Parathyroid adenoma (tissue), 2 donors: ENCODE measurements around the gene ZFY.
A peak's percentile ranks its signal among the peaks of the same experiment; 100 is the strongest.
"Not testable (repeated sequence)": the region's sequence is repeated elsewhere in the genome, so short reads cannot be mapped to it uniquely, and the experiment has no call there.

Experiments
- H2AFZ ChIP-seq: fragments of 300-600 bp; sonication (generic); one replicate; pipeline ENCODE4 v1.7.0; 2017; ENCODE audit warnings: antibody characterized with exemption, mild to moderate bottlenecking
- H3K27ac ChIP-seq: fragments of 300-600 bp; sonication (generic); one replicate; pipeline ENCODE4 v1.7.0; 2017
- H3K27me3 ChIP-seq: fragments of 300-600 bp; sonication (generic); one replicate; pipeline ENCODE4 v1.7.0; 2017; ENCODE audit warnings: low read length; ENCODE audit not compliant: control insufficient read depth, insufficient read depth
- H3K36me3 ChIP-seq: fragments of 300-600 bp; sonication (generic); one replicate; pipeline ENCODE4 v1.7.0; 2017; ENCODE audit warnings: low read length; ENCODE audit not compliant: control insufficient read depth, insufficient read depth
- H3K4me1 ChIP-seq: fragments of 300-600 bp; sonication (generic); one replicate; pipeline ENCODE4 v1.7.0; 2017; ENCODE audit warnings: control low read depth
- H3K4me2 ChIP-seq: fragments of 300-600 bp; sonication (generic); one replicate; pipeline ENCODE4 v1.7.0; 2017; ENCODE audit warnings: low read length
- H3K4me3 ChIP-seq: fragments of 300-600 bp; sonication (generic); one replicate; pipeline ENCODE4 v1.7.0; 2017; ENCODE audit warnings: low read depth, low read length
- H3K79me2 ChIP-seq: fragments of 300-600 bp; sonication (generic); one replicate; pipeline ENCODE4 v1.7.0; 2017; ENCODE audit warnings: control low read depth
- H3K9ac ChIP-seq: fragments of 300-600 bp; sonication (generic); one replicate; pipeline ENCODE4 v1.7.0; 2017; ENCODE audit warnings: mild to moderate bottlenecking
- H3K9me3 ChIP-seq: fragments of 300-600 bp; sonication (generic); one replicate; pipeline ENCODE4 v1.7.0; 2017; ENCODE audit warnings: low read length; ENCODE audit not compliant: control insufficient read depth
- TF ChIP-seq, protein P1 (sequence below): fragments of 300-600 bp; sonication (generic); IDR thresholded peaks from one replicate; pipeline ENCODE4 v1.7.0; 2017; ENCODE audit warnings: antibody characterized with exemption, mild to moderate bottlenecking
- donor health status: primary hyperparathyroidism.

ZFY gene

DNA sequence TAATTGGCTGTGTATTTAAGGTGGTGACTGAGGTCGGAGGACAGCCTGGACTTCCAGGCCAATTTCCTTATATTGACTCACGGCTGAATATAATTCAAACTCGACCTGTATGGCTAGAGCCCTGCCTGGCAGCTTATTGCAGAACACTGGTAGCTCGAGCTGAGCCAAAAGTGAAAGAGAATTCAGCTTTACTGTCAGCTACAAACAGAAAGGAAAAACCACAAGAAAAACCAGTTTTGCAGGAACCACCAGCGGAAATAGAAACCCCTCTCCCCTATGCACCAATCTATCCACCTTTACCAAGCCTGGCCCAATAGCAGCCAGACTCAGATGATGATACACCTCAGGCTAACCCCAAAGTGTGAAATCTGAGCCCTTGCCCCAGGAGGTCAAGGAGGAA lies 68.7 kb downstream of the ZFY start:
- Histone ChIP-seq H3K4me2 (peak overlapping the region; percentile 83), H3K27me3 (no peaks in the 10 kb centered on the region), H2AFZ (no peak overlapping the region), H3K4me1 (no peaks in the 10 kb centered on the region), H3K27ac (peak overlapping the region; percentile 49), H3K9ac (no peak overlapping the region), H3K79me2 (no peaks in the 10 kb centered on the region), H3K9me3 (no peaks in the 10 kb centered on the region), H3K4me3 (peak overlapping the region; percentile 64), H3K36me3 (no peaks in the 10 kb centered on the region)
- TF ChIP-seq, protein P1, sequence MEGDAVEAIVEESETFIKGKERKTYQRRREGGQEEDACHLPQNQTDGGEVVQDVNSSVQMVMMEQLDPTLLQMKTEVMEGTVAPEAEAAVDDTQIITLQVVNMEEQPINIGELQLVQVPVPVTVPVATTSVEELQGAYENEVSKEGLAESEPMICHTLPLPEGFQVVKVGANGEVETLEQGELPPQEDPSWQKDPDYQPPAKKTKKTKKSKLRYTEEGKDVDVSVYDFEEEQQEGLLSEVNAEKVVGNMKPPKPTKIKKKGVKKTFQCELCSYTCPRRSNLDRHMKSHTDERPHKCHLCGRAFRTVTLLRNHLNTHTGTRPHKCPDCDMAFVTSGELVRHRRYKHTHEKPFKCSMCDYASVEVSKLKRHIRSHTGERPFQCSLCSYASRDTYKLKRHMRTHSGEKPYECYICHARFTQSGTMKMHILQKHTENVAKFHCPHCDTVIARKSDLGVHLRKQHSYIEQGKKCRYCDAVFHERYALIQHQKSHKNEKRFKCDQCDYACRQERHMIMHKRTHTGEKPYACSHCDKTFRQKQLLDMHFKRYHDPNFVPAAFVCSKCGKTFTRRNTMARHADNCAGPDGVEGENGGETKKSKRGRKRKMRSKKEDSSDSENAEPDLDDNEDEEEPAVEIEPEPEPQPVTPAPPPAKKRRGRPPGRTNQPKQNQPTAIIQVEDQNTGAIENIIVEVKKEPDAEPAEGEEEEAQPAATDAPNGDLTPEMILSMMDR, result no peak

DNA sequence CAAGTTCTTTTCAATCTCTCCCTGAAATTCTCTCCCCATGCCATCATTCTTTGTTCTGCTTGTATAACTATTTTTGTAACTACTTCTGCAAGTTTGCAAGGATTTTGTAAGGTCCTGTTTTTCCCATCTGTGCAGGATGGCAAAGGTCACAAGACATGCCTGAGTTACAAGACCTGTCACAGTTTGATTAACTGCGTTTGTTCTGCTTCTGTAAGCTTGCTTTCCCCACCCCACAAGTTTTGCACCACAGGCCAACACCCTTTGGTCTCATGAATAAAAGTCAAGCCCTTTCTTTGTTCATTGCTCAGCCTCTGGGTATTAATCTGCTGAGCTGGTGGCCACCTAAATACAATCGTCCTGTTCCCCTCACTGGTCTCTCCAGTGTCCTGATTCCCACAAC lies 70.8 kb downstream of the ZFY start:
- not testable (repeated sequence) for H3K9me3 ChIP-seq, H3K4me1 ChIP-seq

DNA sequence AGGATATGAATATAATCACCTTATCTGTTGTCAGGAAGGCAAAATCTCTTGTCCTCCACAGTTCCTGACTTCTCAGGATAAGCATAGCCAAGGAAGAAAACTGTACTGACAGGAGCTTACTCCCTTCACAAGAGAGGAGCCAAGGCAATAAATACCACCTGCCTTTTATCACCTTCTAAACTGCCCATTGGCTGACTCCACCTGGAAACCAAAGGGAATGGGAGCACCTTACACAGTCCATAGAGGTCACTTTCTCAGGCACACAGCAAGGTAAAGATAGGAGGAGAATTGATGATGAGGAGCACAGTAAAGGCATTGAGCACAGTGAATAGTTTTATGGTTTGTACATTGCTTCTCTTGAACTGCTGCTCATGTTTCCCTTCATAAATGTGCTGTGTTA lies 72.8 kb downstream of the ZFY start:
- no peaks in the 10 kb centered on the region for H3K27me3 ChIP-seq
- H3K4me2 ChIP-seq, result no peak overlapping the region
- H3K9me3 ChIP-seq, result no peaks in the 10 kb centered on the region
- H3K27ac ChIP-seq, result no peak overlapping the region
- no peak overlapping the region for H2AFZ ChIP-seq
- no peaks in the 10 kb centered on the region for H3K79me2 ChIP-seq
- no peak overlapping the region for H3K9ac ChIP-seq
- H3K36me3 ChIP-seq, result no peaks in the 10 kb centered on the region
- H3K4me3 ChIP-seq, result no peak overlapping the region
- H3K4me1 ChIP-seq, result no peaks in the 10 kb centered on the region
- TF ChIP-seq, protein P1, result no peak

More for the DNA sequence above, 70.8 kb downstream of the ZFY start:
- H3K4me2 ChIP-seq, result peak overlapping the region; percentile 83
- not testable (repeated sequence) for H3K79me2 ChIP-seq, H2AFZ ChIP-seq, H3K36me3 ChIP-seq, H3K4me3 ChIP-seq, H3K9ac ChIP-seq, H3K27me3 ChIP-seq, H3K27ac ChIP-seq

DNA sequence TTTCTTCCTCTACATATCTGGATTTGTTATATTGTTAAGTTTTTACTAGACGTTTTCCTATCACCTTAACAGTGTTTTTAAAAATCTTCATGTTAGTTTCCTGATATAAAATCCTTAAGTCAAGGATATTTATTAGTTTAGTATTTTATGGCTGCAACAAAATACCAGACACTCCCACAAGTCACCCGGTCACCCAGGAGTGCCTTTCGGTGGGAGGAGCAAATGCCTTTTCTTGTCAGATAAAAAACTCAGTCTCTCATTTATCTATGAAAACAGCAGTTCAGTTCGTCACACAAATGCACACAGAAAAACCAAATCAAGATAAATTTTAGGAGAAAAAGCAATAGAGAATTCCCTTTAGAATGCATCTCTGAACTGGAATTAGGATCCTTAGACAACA lies 77.0 kb downstream of the ZFY start:
- no peaks in the 10 kb centered on the region for H3K36me3 ChIP-seq
- H3K9me3 ChIP-seq, result no peaks in the 10 kb centered on the region
- no peak overlapping the region for H3K9ac ChIP-seq
- H3K4me3 ChIP-seq, result no peak overlapping the region
- H3K4me2 ChIP-seq, result no peak overlapping the region
- H3K27ac ChIP-seq, result no peak overlapping the region
- H3K4me1 ChIP-seq, result no peaks in the 10 kb centered on the region
- TF ChIP-seq, protein P1, result no peak
- H2AFZ ChIP-seq, result no peak overlapping the region
- no peaks in the 10 kb centered on the region for H3K79me2 ChIP-seq
- H3K27me3 ChIP-seq, result no peaks in the 10 kb centered on the region

DNA sequence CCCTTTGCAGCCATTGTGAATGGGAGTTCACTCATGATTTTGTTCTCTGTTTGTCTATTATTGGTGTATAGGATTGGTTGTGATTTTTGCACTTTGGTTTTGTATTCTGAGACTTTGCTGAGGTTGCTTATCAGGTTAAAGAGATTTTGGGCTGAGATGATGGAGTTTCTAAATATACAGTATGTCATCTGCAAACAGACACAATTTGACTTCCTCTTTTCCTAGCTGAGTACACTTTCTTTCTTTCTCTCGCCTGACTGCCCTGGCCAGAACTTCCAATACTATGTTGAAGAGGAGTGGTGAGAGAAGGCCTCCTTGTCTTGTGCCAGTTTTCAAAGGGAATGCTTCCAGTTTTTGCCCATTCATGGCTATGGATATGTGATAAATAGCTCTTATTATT lies 81.4 kb downstream of the ZFY start:
- Histone ChIP-seq H3K9ac (no peak overlapping the region), H3K4me2 (no peak overlapping the region), H3K9me3 (no peaks in the 10 kb centered on the region), H3K4me3 (no peak overlapping the region), H3K4me1 (no peaks in the 10 kb centered on the region), H3K79me2 (no peaks in the 10 kb centered on the region), H3K27me3 (no peaks in the 10 kb centered on the region), H3K36me3 (no peaks in the 10 kb centered on the region), H2AFZ (no peak overlapping the region), H3K27ac (no peak overlapping the region)
- TF ChIP-seq, protein P1, result no peak
